ENCODE measurements around the gene GORAB. TPM values are rescaled to one million over a fixed set of nuclear protein-coding genes. Genes with fewer than 3 reads are reported as not detected.

Gene GORAB
- total and polyA plus RNA-seq, 2 of the 8 experiments (the other 6 are each of a cell fraction or from before 2014, with no cell fraction given): 4.0 to 9.6 TPM

DNA sequence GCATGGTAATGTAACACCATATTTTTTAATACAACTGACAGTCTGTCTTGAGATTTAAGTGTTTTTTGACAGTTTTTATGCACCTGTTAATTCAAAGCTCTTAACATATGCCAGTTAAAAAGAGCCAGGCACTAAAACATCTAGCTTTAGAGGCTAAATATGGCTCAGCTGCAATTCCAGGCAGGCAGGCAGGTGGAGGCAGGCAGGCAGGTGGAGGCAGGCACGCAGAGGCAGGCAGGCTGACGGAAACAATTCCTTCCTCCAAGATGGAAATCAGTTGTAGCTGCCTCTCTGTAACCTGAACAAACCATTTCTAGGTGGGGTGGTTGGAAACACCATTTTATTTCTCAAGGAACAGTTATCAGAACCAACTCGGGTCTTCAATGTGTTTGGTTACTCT lies 51.2 kb downstream of the GORAB start:
- no peak overlapping the region for H2BK5ac ChIP-seq (ENCODE audit: low read depth, low read length)
- H3K14ac ChIP-seq (ENCODE audit: insufficient read length): no peak overlapping the region
- H3K18ac ChIP-seq (ENCODE audit: extremely low read depth, low read length): no peak overlapping the region
- H2BK120ac ChIP-seq (replicated peaks; ENCODE audit: low read depth, low read length): no peak overlapping the region
- no peak overlapping the region for H3K4me3 ChIP-seq (ENCODE audit: extremely low read depth in 1 of 4, insufficient read depth in 2 of 4, low read depth in 3 of 4, low read length in 4 of 4)
- no peak overlapping the region for H4K5ac ChIP-seq (ENCODE audit: insufficient read length, low read depth, low read length)
- H3K79me1 ChIP-seq (ENCODE audit: low read depth, low read length): no peaks in the 10 kb centered on the region
- H4K91ac ChIP-seq (replicated peaks; ENCODE audit: insufficient read length, low read length): no peak overlapping the region
- ChIA-PET POLR2A (ENCODE audit: partially characterized antibody) (no interaction called here), CTCF (ENCODE audit: partially characterized antibody) (interaction anchor here (0.6 to 2.2 kb wide), 2 partner anchors 126 to 244 kb away, joined by 4 to 6 read pairs; no protein-coding TSS in a partner anchor)
- no peak overlapping the region for H3K4ac ChIP-seq (replicated peaks; ENCODE audit: insufficient read length, low read depth, low read length)
- H4K8ac ChIP-seq (ENCODE audit: extremely low read depth, insufficient read depth, low read length): no peak overlapping the region
- H3K56ac ChIP-seq (replicated peaks; ENCODE audit: insufficient read length, low read depth, low read length): no peak overlapping the region
- no peaks in the 10 kb centered on the region for H3K9me3 ChIP-seq (ENCODE audit: insufficient read depth in 2 of 2, low read depth in 1 of 2, low read length in 1 of 2)
- H3K23ac ChIP-seq (ENCODE audit: insufficient read length): no peak overlapping the region
- H4K20me1 ChIP-seq (replicated peaks in 1 of 2; ENCODE audit: control insufficient read depth in 1 of 2, insufficient read depth in 2 of 2, low read length in 2 of 2): peaks cover 0 to 2% of the 10 kb centered on the region in 2 experiments
- H3K79me2 ChIP-seq (ENCODE audit: control insufficient read depth in 1 of 2, insufficient read depth in 2 of 2, low read length in 2 of 2): no peaks in the 10 kb centered on the region
- WGBS, 2 experiments (ENCODE audit: extremely low coverage in 1 of 2, insufficient coverage in 1 of 2, insufficient read length in 1 of 2, insufficient replicate concordance in 2 of 2, low coverage in 1 of 2, low lambda C conversion rate in 2 of 2, missing lambda C conversion rate in 1 of 2): 83% methylated on average over 3 of the region's 3 CpGs; no CpG with 5 or more reads in 1 of the 2 experiments
- H3K27ac ChIP-seq (ENCODE audit: low read depth, low read length): no peak overlapping the region
- H2BK20ac ChIP-seq (ENCODE audit: low read length): no peak overlapping the region
- H3K9ac ChIP-seq (replicated peaks in 1 of 4; ENCODE audit: extremely low read depth in 1 of 4, low read depth in 3 of 4, low read length in 3 of 4): no peak overlapping the region
- H2BK12ac ChIP-seq (ENCODE audit: low read depth, low read length): no peak overlapping the region
- no peak overlapping the region for H2BK15ac ChIP-seq (ENCODE audit: low read length)
- FAIRE-seq (no peak), DNase-seq (ENCODE audit: low read depth in 1 of 2, low spot score in 2 of 2) (no peak)
- no peak overlapping the region for H2AFZ ChIP-seq (ENCODE audit: low read length)
- H3K4me1 ChIP-seq (replicated peaks in 1 of 4; ENCODE audit: control insufficient read depth in 3 of 4, insufficient read depth in 4 of 4, low read length in 3 of 4): peaks cover 0 to 9% (median 3%) of the 10 kb centered on the region in 4 experiments; a peak in 3 of 7 replicates
- no peaks in the 10 kb centered on the region for H3K23me2 ChIP-seq (ENCODE audit: low read depth, low read length)
- TF ChIP-seq, protein P1, sequence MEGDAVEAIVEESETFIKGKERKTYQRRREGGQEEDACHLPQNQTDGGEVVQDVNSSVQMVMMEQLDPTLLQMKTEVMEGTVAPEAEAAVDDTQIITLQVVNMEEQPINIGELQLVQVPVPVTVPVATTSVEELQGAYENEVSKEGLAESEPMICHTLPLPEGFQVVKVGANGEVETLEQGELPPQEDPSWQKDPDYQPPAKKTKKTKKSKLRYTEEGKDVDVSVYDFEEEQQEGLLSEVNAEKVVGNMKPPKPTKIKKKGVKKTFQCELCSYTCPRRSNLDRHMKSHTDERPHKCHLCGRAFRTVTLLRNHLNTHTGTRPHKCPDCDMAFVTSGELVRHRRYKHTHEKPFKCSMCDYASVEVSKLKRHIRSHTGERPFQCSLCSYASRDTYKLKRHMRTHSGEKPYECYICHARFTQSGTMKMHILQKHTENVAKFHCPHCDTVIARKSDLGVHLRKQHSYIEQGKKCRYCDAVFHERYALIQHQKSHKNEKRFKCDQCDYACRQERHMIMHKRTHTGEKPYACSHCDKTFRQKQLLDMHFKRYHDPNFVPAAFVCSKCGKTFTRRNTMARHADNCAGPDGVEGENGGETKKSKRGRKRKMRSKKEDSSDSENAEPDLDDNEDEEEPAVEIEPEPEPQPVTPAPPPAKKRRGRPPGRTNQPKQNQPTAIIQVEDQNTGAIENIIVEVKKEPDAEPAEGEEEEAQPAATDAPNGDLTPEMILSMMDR (IDR thresholded peaks at IDR 0.05; ENCODE audit: control extremely low read depth in 1 of 3, insufficient read depth in 1 of 3, low read depth in 1 of 3, low read length in 3 of 3): peak in 2 of 3 experiments; percentile 2 to 34; a peak in 2 of 4 replicates
- TF ChIP-seq CHD1 (IDR thresholded peaks at IDR 0.05; ENCODE audit: low read depth, low read length) (no peak), RAD21 (IDR thresholded peaks at IDR 0.05 in 1 of 2, conservative IDR thresholded peaks at IDR 0.05 in 1 of 2; ENCODE audit: low read depth in 2 of 2, low read length in 2 of 2) (peak; percentile 14 to 21; a peak in 2 of 4 replicates)
- TF ChIP-seq, protein P2, sequence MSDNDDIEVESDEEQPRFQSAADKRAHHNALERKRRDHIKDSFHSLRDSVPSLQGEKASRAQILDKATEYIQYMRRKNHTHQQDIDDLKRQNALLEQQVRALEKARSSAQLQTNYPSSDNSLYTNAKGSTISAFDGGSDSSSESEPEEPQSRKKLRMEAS (IDR thresholded peaks at IDR 0.05): 0 out of 2 replicates have a peak, but pooled peaks have one; percentile 23
- no peak overlapping the region for H3K4me2 ChIP-seq (ENCODE audit: insufficient read depth in 1 of 2, low read depth in 2 of 2, low read length in 2 of 2)
- no peak overlapping the region for H2AK5ac ChIP-seq (ENCODE audit: low read depth, low read length)
- H3K36me3 ChIP-seq (ENCODE audit: control insufficient read depth in 2 of 4, insufficient read depth in 4 of 4, low read length in 3 of 4): no peaks in the 10 kb centered on the region
- H3K27me3 ChIP-seq (replicated peaks in 1 of 4; ENCODE audit: control insufficient read depth in 3 of 4, extremely low read depth in 1 of 4, insufficient read depth in 3 of 4, low read length in 3 of 4): peaks cover 5 to 31% (median 10%) of the 10 kb centered on the region in 4 experiments

Measured in H1 (cell line).